Ishikawa (cell line): Measurements from ENCODE around the gene WIPF3.

Source experiments
- CEBPB ChIP-seq: IDR thresholded peaks from 2 replicates; pipeline ENCODE4 v1.6.1; 2012
- CREB1 ChIP-seq: IDR thresholded peaks from 2 replicates; pipeline ENCODE4 v1.6.1; 2012; ENCODE audit warnings: low read depth
- EGR1 ChIP-seq: IDR thresholded peaks from 2 replicates; pipeline ENCODE4 v1.6.1; 2012
- EP300 ChIP-seq: IDR thresholded peaks from 2 replicates; pipeline ENCODE4 v1.6.1; 2012; ENCODE audit warnings: borderline replicate concordance
- FOXM1 ChIP-seq: IDR thresholded peaks from 2 replicates; pipeline ENCODE4 v1.6.1; 2012; ENCODE audit warnings: low read depth, borderline replicate concordance
- MAX ChIP-seq: IDR thresholded peaks from 2 replicates; pipeline ENCODE4 v1.6.1; 2012
- NFIC ChIP-seq: IDR thresholded peaks from 2 replicates; pipeline ENCODE4 v1.6.1; 2012
- RAD21 ChIP-seq: IDR thresholded peaks from 2 replicates; pipeline ENCODE4 v1.6.1; 2012; ENCODE audit warnings: low read depth
- REST ChIP-seq: IDR thresholded peaks from 2 replicates; pipeline ENCODE4 v1.6.1; 2012; ENCODE audit warnings: low read depth, mild to moderate bottlenecking
- TAF1 ChIP-seq: IDR thresholded peaks from 2 replicates; pipeline ENCODE4 v1.6.1; 2012; ENCODE audit warnings: low read depth, mild to moderate bottlenecking
- TCF12 ChIP-seq: IDR thresholded peaks from 2 replicates; pipeline ENCODE4 v1.6.1; 2012; ENCODE audit warnings: low read depth
- TEAD4 ChIP-seq: IDR thresholded peaks from 2 replicates; pipeline ENCODE4 v1.6.1; 2012
- USF1 ChIP-seq: IDR thresholded peaks from 2 replicates; pipeline ENCODE4 v1.6.1; 2012
- YY1 ChIP-seq: IDR thresholded peaks from 2 replicates; pipeline ENCODE4 v1.6.1; 2012; ENCODE audit warnings: low read depth
- ZBTB7A ChIP-seq: IDR thresholded peaks from 2 replicates; pipeline ENCODE4 v1.6.1; 2012; ENCODE audit warnings: low read depth

WIPF3 gene

DNA sequence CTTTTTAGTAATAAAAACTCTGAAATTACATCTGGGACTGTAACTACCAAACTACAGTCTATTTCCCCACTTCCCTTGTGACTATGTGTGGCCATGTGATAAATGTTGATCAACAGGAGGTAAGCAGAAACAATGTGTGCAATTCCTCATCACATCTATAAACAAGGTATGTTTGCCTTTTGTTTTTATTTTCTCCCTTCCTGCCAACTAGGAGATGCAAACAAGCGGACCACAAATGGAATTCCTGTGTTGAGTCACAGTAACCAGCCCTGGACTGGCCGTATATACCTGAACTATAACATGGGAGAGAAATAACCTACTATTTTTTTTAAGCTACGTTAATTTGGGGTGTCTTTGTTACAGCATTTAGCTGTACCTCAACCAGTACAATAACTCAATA is 130.8 kb downstream of the WIPF3 start:
- TF ChIP-seq CEBPB: no peak
- no peak for TF ChIP-seq TEAD4
- no peak for TF ChIP-seq EP300
- no peak for TF ChIP-seq CREB1
- no peak for TF ChIP-seq YY1
- TF ChIP-seq EGR1: no peak
- no peak for TF ChIP-seq USF1

DNA sequence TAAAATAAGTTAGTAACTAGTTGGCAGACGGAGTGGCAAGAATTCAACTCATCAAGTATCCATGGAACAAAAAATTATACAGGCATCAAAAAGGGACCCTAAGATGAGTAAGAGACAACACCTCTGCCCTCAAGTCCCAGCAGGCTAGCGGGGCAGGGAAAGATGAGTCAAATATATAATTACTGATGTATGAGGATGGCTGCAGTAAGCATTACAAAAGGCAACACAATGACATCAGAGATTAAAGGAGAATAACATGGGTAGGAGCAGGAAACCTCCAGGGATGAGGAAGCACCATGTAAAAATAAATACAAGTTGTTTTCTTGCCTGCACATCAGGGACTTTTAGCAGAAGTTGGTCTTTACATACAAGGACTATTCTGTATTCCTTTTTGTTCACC is 133.9 kb downstream of the WIPF3 start:
- TF ChIP-seq TEAD4: no peak
- no peak for TF ChIP-seq CREB1
- TF ChIP-seq NFIC: no peak
- TF ChIP-seq RAD21: no peak
- TF ChIP-seq EGR1: no peak

DNA sequence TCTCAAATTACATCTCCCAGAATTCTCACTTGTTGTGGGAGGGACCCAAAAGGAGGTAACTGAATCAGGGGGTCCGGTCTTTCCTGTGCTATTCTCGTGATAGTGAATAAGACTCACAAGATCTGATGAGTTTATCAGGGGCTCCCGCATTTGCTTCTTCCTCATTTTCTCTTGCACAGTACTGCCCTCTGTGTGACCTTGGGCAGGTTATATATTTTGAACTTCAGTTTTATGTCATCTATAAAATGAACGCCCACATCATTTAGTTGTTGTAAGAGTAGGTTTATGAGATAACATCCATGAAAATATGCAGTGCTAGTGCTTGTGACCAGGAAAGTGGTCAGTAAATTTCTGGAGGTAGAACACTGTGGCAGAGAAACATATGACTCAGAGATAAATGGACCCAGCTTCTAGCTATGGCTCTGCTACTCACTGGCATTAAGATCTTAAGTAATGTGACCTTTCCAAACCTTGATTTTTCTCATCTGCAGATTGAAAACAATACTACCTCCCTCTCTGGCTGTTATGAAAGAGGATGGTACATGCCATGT is 139.0 kb downstream of the WIPF3 start:
- TF ChIP-seq TEAD4 (no peak), USF1 (no peak), CEBPB (no peak), MAX (no peak), TCF12 (no peak), TAF1 (no peak), EP300 (no peak), ZBTB7A (no peak), FOXM1 (no peak), REST (no peak), CREB1 (no peak), RAD21 (no peak), NFIC (no peak)

DNA sequence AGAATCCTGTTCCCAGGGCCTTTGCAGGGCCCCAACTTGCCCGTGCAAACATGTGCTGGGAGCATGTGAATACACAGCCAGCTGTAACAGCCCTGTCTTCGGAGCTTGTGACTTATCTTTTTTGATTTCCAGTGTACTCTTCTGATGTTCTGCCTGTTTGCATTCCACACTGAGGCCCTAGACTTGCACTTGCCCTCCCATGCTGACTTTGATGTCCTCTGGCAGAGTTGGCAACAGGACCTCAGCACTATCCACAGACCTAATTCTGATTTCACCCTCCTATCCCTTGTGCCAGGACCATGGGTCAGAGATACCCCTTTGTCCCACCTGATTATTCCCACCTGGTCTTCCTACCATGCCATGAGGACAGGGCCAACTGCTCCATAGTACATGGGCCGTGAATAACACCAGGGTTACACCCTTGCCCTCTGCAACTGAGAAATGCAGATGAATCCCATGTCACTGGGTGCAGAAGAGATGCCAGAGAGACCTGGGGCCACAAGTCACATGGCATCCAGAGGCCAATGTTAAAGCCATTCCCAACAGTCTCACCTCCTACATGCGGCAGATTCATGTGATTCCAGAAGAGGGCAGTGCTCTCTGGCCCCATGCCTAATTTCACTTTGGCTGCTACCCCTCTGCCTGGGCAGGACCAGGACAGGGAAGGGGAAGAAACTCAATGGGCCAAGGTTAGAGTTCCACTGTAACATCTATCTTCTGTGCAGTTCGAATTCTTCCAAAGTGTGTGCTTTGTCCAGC is 140.3 kb downstream of the WIPF3 start:
- TF ChIP-seq NFIC: peak; percentile 80
- no peak for TF ChIP-seq TAF1
- TF ChIP-seq TEAD4: no peak
- TF ChIP-seq EGR1: no peak
- peak; percentile 49; the same call in 1 of the 2 replicates for TF ChIP-seq RAD21
- no peak for TF ChIP-seq ZBTB7A
- no peak for TF ChIP-seq YY1

DNA sequence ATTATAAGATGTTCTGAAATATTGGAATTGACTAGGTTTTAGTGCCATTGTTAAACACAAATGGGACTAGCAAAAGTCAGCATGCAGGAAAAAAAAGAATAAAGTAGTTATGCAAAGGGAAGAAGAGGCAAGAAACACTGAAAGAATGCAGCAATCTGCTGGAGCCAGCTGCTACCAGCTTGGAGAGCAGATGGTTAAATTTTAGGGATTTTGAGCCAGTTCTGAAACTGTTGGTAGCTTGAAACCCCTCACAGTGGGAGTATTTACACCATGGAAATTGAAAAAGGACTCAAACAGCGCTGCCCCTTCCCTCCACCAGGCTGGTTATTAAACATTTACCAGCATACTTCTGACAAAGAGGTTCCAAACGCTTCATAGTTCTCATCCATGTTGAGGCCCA is 142.3 kb downstream of the WIPF3 start:
- TF ChIP-seq FOXM1: no peak
- TF ChIP-seq TCF12: no peak
- TF ChIP-seq CEBPB: no peak
- no peak for TF ChIP-seq ZBTB7A
- no peak for TF ChIP-seq USF1
- no peak for TF ChIP-seq EGR1
- no peak for TF ChIP-seq TEAD4
- no peak for TF ChIP-seq YY1
- no peak for TF ChIP-seq RAD21
- no peak for TF ChIP-seq MAX
- no peak for TF ChIP-seq CREB1

DNA sequence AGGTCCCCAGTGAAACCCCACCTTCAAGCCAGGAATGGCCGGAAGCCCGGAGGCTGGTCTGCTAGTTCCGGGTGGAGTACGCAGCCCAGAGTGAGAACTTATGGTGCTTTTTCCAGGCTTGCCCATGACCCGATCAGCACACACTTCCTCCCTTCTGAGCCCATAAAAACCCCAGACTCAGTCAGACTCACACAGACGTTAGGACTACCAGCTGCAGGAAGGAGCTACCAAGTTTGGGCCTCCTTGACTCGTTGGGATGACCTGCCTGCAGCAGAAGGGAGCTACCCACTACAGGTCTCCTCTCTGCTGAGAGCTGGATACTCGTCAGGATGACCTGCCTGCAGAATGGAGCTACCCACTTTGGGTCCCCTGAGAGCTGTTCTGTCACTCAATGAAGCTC is 144.2 kb downstream of the WIPF3 start:
- no peak for TF ChIP-seq FOXM1

- TF ChIP-seq USF1: no peak
- TF ChIP-seq YY1: no peak
- TF ChIP-seq EP300: no peak
- no peak for TF ChIP-seq TAF1
- TF ChIP-seq RAD21: no peak
- TF ChIP-seq TEAD4: no peak
- TF ChIP-seq CREB1: no peak
- TF ChIP-seq NFIC: no peak
- no peak for TF ChIP-seq ZBTB7A
- TF ChIP-seq REST: no peak
- no peak for TF ChIP-seq TCF12
- TF ChIP-seq CEBPB: no peak
- TF ChIP-seq EGR1: no peak
- no peak for TF ChIP-seq MAX
- no peak for TF ChIP-seq FOXM1
Observed at GRCh38 chr7:29951206-29951605, 144.9 kb downstream of the WIPF3 start.
